K562 (cell line): ENCODE data around the gene TIMM44. TPM values are rescaled to one million over a fixed set of nuclear protein-coding genes. Genes with fewer than 3 reads are reported as not detected.

Experiments
- ELK3 ChIP-seq: fragments of 450-650 bp; formaldehyde crosslinking; IDR thresholded peaks from 2 replicates; pipeline ENCODE4 v1.4.0; 2020; ENCODE audit warnings: mild to moderate bottlenecking
- ERF ChIP-seq: fragments of 450-650 bp; formaldehyde crosslinking; IDR thresholded peaks from 2 replicates; pipeline ENCODE4 v1.4.0; 2020; ENCODE audit warnings: mild to moderate bottlenecking, mixed read lengths
- FOXA3 ChIP-seq, 2 experiments: fragments of 450-650 bp in 1 of 2; sonication (generic) in 1 of 2; formaldehyde crosslinking; IDR thresholded peaks in 1 of 2; conservative IDR thresholded peaks in 1 of 2; 2 replicates each; pipeline versions ENCODE4 v1.4.0 to v1.8.0; 2020 to 2022; ENCODE audit warnings: mild to moderate bottlenecking in 2 of 2, missing genetic modification reagents in 1 of 2
- ID3 ChIP-seq, 2 experiments: fragments of 250-450 bp in 1 of 2; fragments of 450-650 bp in 1 of 2; sonication (Bioruptor Pico) in 1 of 2; IDR thresholded peaks; 2 replicates each; pipeline versions ENCODE4 v1.6.1 to v1.8.0; 2016 to 2021; ENCODE audit warnings: mild to moderate bottlenecking in 2 of 2, moderate library complexity in 2 of 2, missing compliant biosample characterization in 1 of 2, missing genetic modification characterization in 1 of 2
- MXI1 ChIP-seq: IDR thresholded peaks from 2 replicates; pipeline ENCODE4 v1.6.1; 2011; ENCODE audit warnings: low read depth, mild to moderate bottlenecking, improper control_type of control experiment, low read length
- NELFE ChIP-seq: IDR thresholded peaks from 2 replicates; pipeline ENCODE4 v1.6.1; 2011; ENCODE audit warnings: mild to moderate bottlenecking; ENCODE audit not compliant: insufficient read depth, insufficient read length
- NR1H2 ChIP-seq: sonication (generic); formaldehyde crosslinking; IDR thresholded peaks from 2 replicates; pipeline ENCODE4 v1.4.0; 2020; ENCODE audit warnings: mild to moderate bottlenecking, missing genetic modification reagents
- NR2C1 ChIP-seq, 2 experiments: fragments of 450-650 bp; IDR thresholded peaks; 2 replicates each; pipeline ENCODE4 v1.6.1; 2017; ENCODE audit warnings: mild to moderate bottlenecking in 2 of 2, antibody characterized with exemption in 1 of 2, inconsistent platforms in 1 of 2, missing compliant biosample characterization in 1 of 2, missing genetic modification characterization in 1 of 2
- PBX2 ChIP-seq, 2 experiments: IDR thresholded peaks in 1 of 2; conservative IDR thresholded peaks in 1 of 2; 2 replicates each; pipeline ENCODE4 v1.6.1; 2016; ENCODE audit warnings: low read depth in 2 of 2, mild to moderate bottlenecking in 1 of 2, missing compliant biosample characterization in 1 of 2, missing genetic modification characterization in 1 of 2, moderate library complexity in 1 of 2
- PRMT5 ChIP-seq: sonication (generic); formaldehyde crosslinking; IDR thresholded peaks from 2 replicates; pipeline ENCODE4 v1.5.0; 2020; ENCODE audit warnings: missing genetic modification reagents
- SETDB1 ChIP-seq: IDR thresholded peaks from one replicate; pipeline ENCODE4 v1.6.1; 2012; ENCODE audit warnings: low read length, control low read depth, inconsistent platforms
- STAT5A ChIP-seq: IDR thresholded peaks from 2 replicates; pipeline ENCODE4 v1.6.1; 2012; ENCODE audit warnings: low read length, inconsistent platforms, borderline replicate concordance
- ZBTB33 ChIP-seq: sonication (generic); formaldehyde crosslinking; IDR thresholded peaks from 2 replicates; pipeline ENCODE4 v1.8.1; 2023; ENCODE audit warnings: mild to moderate bottlenecking, missing genetic modification reagents
- ZBTB49 ChIP-seq: sonication (generic); formaldehyde crosslinking; IDR thresholded peaks from 2 replicates; pipeline ENCODE4 v1.8.0; 2022; ENCODE audit warnings: missing genetic modification reagents, mild to moderate bottlenecking, borderline replicate concordance
- ZNF124 ChIP-seq: sonication (generic); formaldehyde crosslinking; IDR thresholded peaks from 2 replicates; pipeline ENCODE4 v1.8.1; 2022; ENCODE audit warnings: missing genetic modification reagents
- ZNF23 ChIP-seq: fragments of 250-450 bp; sonication (Bioruptor Pico); IDR thresholded peaks from 2 replicates; pipeline ENCODE4 v1.4.0; 2020; ENCODE audit warnings: mild to moderate bottlenecking
- polyA plus RNA-seq, 8 experiments: library from polyadenylated mRNA; depleted of rRNA in 4 of 8; stranded (reverse) in 5 of 8; unstranded in 3 of 8; fragments of >200 nt; fragmentation: Nextera tagmentation in 2 of 8; fragmentation: Illumina TruSeq in 1 of 8; extraction: Ambion mirVana in 2 of 8; extraction: Trizol in 1 of 8; gene quantifications; 2 replicates each; pipeline versions ENCODE4 v1.2.1 to v1.2.3, GENCODE V29; 2011 to 2014; ENCODE audit warnings: inconsistent platforms in 1 of 8, missing spikeins in 1 of 8
- total RNA-seq, 7 experiments: library from RNA; depleted of rRNA in 6 of 7; stranded (reverse); fragments of >200 nt in 6 of 7; fragmentation: Illumina TruSeq in 2 of 7; extraction: Trizol in 2 of 7; gene quantifications; 2 replicates each; pipeline versions ENCODE4 v1.2.1 to v1.2.3, GENCODE V29; 2011 to 2021; ENCODE audit warnings: low replicate concordance in 1 of 7

TIMM44 gene
- total and polyA plus RNA-seq, 9 of the 15 experiments (the other 6 are each of a cell fraction or from before 2014, with no cell fraction given), result 10.3 to 231 (median 89.3) TPM

- TF ChIP-seq NR1H2 (0 out of 2 replicates have a peak, but pooled peaks have one; percentile 59), STAT5A (no peak), ZNF23 (CRISPR knock-in tag) (no peak), ID3 (CRISPR knock-in tag; IDR thresholded peaks at IDR 0.05) (no peak), ID3 (tag; IDR thresholded peaks at IDR 0.05) (peak; percentile 79; the same call in 1 of the 2 replicates), ERF (no peak), ELK3 (CRISPR knock-in tag) (no peak), ZBTB49 (CRISPR knock-in tag) (no peak), MXI1 (no peak), NELFE (no peak), NR2C1 (IDR thresholded peaks at IDR 0.05) (no peak; the same call in 1 of the 2 replicates), NR2C1 (tag; IDR thresholded peaks at IDR 0.05) (peak; percentile 63; the same call in 1 of the 2 replicates), SETDB1 (no peak), PBX2 (CRISPR knock-in tag; IDR thresholded peaks at IDR 0.05; ENCODE audit: low read depth) (no peak), PBX2 (tag; conservative IDR thresholded peaks at IDR 0.05; ENCODE audit: low read depth) (no peak), FOXA3 (CRISPR knock-in tag; conservative IDR thresholded peaks at IDR 0.05 in 1 of 2, IDR thresholded peaks at IDR 0.05 in 1 of 2) (peak in 1 of 2 experiments; percentile 18; a peak in 1 of 4 replicates), PRMT5 (no peak), ZBTB33 (CRISPR knock-in tag) (peak; percentile 49; the same call in 1 of the 2 replicates), ZNF124 (no peak)
Measured at GRCh38 chr19:7919610-7920518, 23.6 kb downstream of the TIMM44 start, which contains the start of gene SNAPC2 (continued).
